Endodermal cell (in vitro differentiated cells): ENCODE measurements around the gene EIF4G3. TPM values are rescaled to one million over a fixed set of nuclear protein-coding genes. Genes with fewer than 3 reads are reported as not detected.

ENCODE experiments used
- DNase-seq: peaks from one replicate; pipeline ENCODE4 v3.0.0-alpha.2; 2017
- H3K27ac ChIP-seq: 2 replicates; pipeline ENCODE4 v1.5.1; 2013; ENCODE audit warnings: mild to moderate bottlenecking, low read depth, low read length, moderate library complexity
- H3K27me3 ChIP-seq: 2 replicates; pipeline ENCODE4 v1.6.1; 2013; ENCODE audit warnings: mild to moderate bottlenecking, low read length, moderate library complexity; ENCODE audit not compliant: insufficient read depth, control insufficient read depth, poor library complexity, severe bottlenecking
- H3K36me3 ChIP-seq: 2 replicates; pipeline ENCODE4 v1.7.0; 2013; ENCODE audit warnings: mild to moderate bottlenecking, low read length, moderate library complexity; ENCODE audit not compliant: control insufficient read depth, insufficient read depth
- H3K4me1 ChIP-seq: one replicate; pipeline ENCODE4 v1.7.0; 2013; ENCODE audit warnings: low read length; ENCODE audit not compliant: control insufficient read depth, insufficient read depth
- H3K4me3 ChIP-seq: 2 replicates; pipeline ENCODE4 v1.5.1; 2013; ENCODE audit warnings: mild to moderate bottlenecking, low read length, moderate library complexity
- H3K9ac ChIP-seq: 2 replicates; pipeline ENCODE4 v1.6.1; 2013; ENCODE audit warnings: mild to moderate bottlenecking, low read length, moderate library complexity; ENCODE audit not compliant: poor library complexity, severe bottlenecking; ENCODE audit errors: extremely low read depth
- H3K9me3 ChIP-seq: 2 replicates; pipeline ENCODE4 v1.6.1; 2013; ENCODE audit warnings: mild to moderate bottlenecking, low read length, moderate library complexity; ENCODE audit not compliant: control insufficient read depth
- H3K27ac Mint-ChIP-seq: 2 replicates; pipeline ENCODE4 v1.8.0; 2020; ENCODE audit warnings: mixed read lengths
- H3K27me3 Mint-ChIP-seq: 2 replicates; pipeline ENCODE4 v1.8.0; 2021; ENCODE audit warnings: mild to moderate bottlenecking, mixed read lengths; ENCODE audit not compliant: insufficient read depth
- H3K36me3 Mint-ChIP-seq: 2 replicates; pipeline ENCODE4 v1.8.0; 2020; ENCODE audit warnings: low read depth, mixed read lengths
- H3K4me1 Mint-ChIP-seq: 2 replicates; pipeline ENCODE4 v1.8.0; 2020; ENCODE audit warnings: mixed read lengths
- H3K4me3 Mint-ChIP-seq: 2 replicates; pipeline ENCODE4 v1.8.0; 2020; ENCODE audit warnings: mild to moderate bottlenecking, moderate library complexity, mixed read lengths
- H3K9me3 Mint-ChIP-seq: 2 replicates; pipeline ENCODE4 v1.8.0; 2020; ENCODE audit warnings: mild to moderate bottlenecking, mixed read lengths
- WGBS, 2 experiments: methylation state at CpG; one replicate each; pipeline versions ENCODE4 v1.1.5 to v1.1.7; 2013; ENCODE audit warnings: missing lambda C conversion rate in 2 of 2, mixed read lengths in 1 of 2; ENCODE audit not compliant: insufficient coverage in 1 of 2, insufficient read length in 1 of 2; 5-methylcytosine and 5-hydroxymethylcytosine counted together
- total RNA-seq, 2 donors: library from RNA; stranded (reverse); fragmentation: NEBNext Ultra II Directional in 1 of 2; extraction: Animal tissue kit (Norgen Biotek cat#: 25700) in 1 of 2; gene quantifications; 2 replicates in 1 of 2; 3 replicates in 1 of 2; pipeline ENCODE4 v1.2.1, GENCODE V29; 2021
- TF ChIP-seq, protein P1 (sequence below): fragments of 200-600 bp; sonication (generic); conservative IDR thresholded peaks from 2 replicates; pipeline ENCODE4 v1.5.0; 2021; ENCODE audit warnings: antibody characterized with exemption, mild to moderate bottlenecking

EIF4G3 gene
- total RNA-seq, 2 donors from 2014 or later: 101 to 103 TPM

DNA sequence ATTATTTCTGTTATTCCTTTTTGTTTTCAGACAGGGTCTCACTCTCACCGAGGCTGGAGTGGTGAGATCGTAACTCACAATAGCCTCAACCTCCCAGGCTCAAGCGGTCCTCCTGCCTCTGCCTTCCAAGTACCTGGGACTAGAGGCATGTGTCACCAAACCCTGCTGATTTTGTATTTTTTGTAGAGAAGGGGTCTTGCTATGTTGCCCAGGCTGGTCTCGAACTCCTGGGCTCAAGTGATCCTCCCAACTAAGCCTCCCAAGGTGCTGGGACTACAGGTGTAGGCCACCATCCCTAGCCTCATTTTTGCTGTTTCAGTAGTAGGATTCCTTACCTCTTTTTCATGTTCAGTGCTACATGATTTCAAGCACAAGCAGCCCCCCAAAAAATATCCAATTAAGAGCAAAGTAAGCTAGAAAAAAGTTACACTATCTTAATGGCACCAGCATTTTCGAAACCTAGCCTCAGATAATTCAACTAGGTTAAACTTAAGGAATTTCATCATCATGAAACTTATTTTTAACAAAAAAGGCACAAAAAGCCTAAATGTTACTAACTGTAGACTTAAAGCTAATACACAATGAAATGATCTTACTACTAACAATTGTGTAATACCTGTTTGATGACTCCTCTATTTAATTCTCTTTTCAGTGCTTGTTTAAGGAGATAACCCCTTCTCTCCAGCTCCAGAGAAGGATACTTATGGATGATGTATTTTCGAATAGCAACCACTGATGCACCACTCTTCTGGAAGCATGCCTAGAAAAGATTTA lies 406.2 kb downstream of the EIF4G3 start:
- H3K4me3 Mint-ChIP-seq: no peak overlapping the region
- Histone ChIP-seq H3K27ac (no peak overlapping the region), H3K27me3 (no peaks in the 10 kb centered on the region), H3K36me3 (peaks cover 95% of the 10 kb centered on the region), H3K4me1 (no peaks in the 10 kb centered on the region), H3K4me3 (no peak overlapping the region), H3K9ac (no peak overlapping the region), H3K9me3 (no peaks in the 10 kb centered on the region)
- H3K9me3 Mint-ChIP-seq: no peaks in the 10 kb centered on the region
- H3K27ac Mint-ChIP-seq: no peak overlapping the region
- peaks cover 83% of the 10 kb centered on the region for H3K36me3 Mint-ChIP-seq
- TF ChIP-seq, protein P1, sequence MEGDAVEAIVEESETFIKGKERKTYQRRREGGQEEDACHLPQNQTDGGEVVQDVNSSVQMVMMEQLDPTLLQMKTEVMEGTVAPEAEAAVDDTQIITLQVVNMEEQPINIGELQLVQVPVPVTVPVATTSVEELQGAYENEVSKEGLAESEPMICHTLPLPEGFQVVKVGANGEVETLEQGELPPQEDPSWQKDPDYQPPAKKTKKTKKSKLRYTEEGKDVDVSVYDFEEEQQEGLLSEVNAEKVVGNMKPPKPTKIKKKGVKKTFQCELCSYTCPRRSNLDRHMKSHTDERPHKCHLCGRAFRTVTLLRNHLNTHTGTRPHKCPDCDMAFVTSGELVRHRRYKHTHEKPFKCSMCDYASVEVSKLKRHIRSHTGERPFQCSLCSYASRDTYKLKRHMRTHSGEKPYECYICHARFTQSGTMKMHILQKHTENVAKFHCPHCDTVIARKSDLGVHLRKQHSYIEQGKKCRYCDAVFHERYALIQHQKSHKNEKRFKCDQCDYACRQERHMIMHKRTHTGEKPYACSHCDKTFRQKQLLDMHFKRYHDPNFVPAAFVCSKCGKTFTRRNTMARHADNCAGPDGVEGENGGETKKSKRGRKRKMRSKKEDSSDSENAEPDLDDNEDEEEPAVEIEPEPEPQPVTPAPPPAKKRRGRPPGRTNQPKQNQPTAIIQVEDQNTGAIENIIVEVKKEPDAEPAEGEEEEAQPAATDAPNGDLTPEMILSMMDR: no peak
- DNase-seq: no peak
- H3K4me1 Mint-ChIP-seq: no peaks in the 10 kb centered on the region
- WGBS, 2 experiments: 96 to 100% methylated on average over 4 to 6 of the region's 6 CpGs
- no peaks in the 10 kb centered on the region for H3K27me3 Mint-ChIP-seq

DNA sequence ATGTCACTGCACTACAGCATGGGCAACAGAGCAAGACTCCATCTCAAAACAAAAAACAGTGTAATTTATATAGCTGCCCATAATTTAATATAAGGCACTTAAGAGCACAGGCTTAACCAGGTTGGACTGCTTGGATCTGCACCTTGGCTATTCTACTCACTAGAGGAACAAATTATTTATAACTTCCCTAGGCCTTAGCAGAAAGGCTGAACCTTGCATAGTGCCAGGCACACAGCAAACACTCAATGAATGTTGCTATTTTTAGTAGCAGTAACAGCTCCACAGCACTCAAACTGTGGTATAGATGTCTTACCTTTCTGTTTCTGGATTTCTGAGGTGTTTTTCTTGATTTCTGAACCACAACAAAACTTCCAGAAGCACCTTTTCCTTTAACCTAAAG lies 409.4 kb downstream of the EIF4G3 start:
- TF ChIP-seq, protein P1: no peak
- Histone ChIP-seq H3K9me3 (no peaks in the 10 kb centered on the region), H3K27me3 (no peaks in the 10 kb centered on the region), H3K4me1 (peaks cover 6% of the 10 kb centered on the region), H3K36me3 (peaks cover 87% of the 10 kb centered on the region), H3K27ac (no peak overlapping the region), H3K9ac (no peak overlapping the region), H3K4me3 (no peak overlapping the region)
- Mint-ChIP-seq H3K36me3 (peaks cover 85% of the 10 kb centered on the region), H3K27me3 (no peaks in the 10 kb centered on the region), H3K4me3 (no peak overlapping the region), H3K9me3 (no peaks in the 10 kb centered on the region), H3K4me1 (peaks cover 12% of the 10 kb centered on the region), H3K27ac (no peak overlapping the region)
- no peak for DNase-seq

DNA sequence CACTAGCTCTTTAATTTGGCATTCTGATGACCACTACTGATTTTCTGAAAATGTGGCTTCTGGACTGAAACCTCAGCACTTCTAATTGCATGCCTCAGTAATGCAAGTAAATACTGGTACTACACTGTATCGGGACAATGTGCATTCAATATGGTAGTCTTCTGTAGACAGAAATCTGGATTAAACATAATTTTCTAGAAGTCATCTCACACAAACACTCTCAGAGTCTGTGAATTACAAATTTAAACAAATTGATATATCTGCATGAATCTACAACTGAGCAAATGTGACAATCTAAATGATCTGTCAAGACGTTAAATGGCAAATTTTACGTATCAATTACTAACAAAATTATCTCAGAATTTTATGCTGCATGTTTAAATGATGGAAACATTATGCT lies 413.3 kb downstream of the EIF4G3 start:
- TF ChIP-seq, protein P1: no peak
- H3K27ac ChIP-seq: no peak overlapping the region
- WGBS, 2 experiments: 98 to 100% methylated on average over 1 to 3 of the region's 3 CpGs
- Mint-ChIP-seq H3K4me1 (peaks cover 21% of the 10 kb centered on the region), H3K4me3 (no peak overlapping the region), H3K27me3 (no peaks in the 10 kb centered on the region), H3K27ac (no peak overlapping the region), H3K36me3 (peaks cover 89% of the 10 kb centered on the region), H3K9me3 (no peaks in the 10 kb centered on the region)
- H3K4me1 ChIP-seq: peaks cover 6% of the 10 kb centered on the region
- no peak overlapping the region for H3K9ac ChIP-seq
- H3K4me3 ChIP-seq: no peak overlapping the region
- peaks cover 83% of the 10 kb centered on the region for H3K36me3 ChIP-seq
- H3K9me3 ChIP-seq: no peaks in the 10 kb centered on the region
- no peaks in the 10 kb centered on the region for H3K27me3 ChIP-seq
- DNase-seq: no peak
